ENCODE measurements around the gene IRF1.

The IRF1 gene

DNA sequence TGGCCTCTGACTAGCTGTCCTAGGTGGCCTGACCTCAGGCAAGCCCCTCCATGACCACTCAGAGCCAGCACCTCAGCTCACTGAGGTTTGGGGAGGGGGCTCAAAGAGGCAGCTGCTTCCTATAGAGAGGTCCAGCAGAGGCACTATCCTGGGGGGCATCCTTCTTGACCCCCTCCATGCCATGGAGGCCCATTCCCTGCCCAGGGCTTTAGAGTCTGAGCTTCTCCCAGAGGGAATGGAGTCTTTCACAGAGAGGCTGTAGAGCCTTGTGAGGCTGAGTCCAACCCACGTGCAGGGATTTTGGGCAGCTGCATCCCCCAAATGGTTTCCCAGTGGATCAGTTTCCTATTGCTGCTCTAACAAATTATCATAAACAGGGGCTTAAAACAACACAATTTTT, 16.9 kb downstream of the IRF1 start:
- DNase-seq: no peak

GRCh38 chr5:132473019-132473531, 17.5 kb downstream of the IRF1 start:
- DNase-seq: no peak

DNA sequence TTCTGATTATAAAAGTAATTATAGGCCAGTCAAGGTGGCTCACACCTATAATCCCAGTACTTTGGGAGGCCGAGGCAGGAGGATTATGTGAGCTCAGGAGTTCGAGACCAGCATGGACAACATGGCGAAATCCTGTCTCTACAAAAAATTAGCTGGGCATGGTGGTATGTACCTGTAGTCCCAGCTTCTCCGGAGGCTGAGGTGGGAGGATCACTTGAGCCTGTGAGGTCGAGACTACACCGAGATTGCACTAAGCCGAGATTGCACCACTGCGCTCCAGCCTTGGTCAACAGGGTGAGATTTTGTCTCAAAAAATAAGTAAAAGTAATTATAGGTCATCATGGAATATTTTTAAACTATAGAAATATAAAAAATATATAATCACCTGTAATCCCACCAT, 18.1 kb downstream of the IRF1 start:
- DNase-seq: no peak

- no peak for DNase-seq
Measured at GRCh38 chr5:132471944-132472343, 18.6 kb downstream of the IRF1 start.

- DNase-seq: no peak
Measured at GRCh38 chr5:132471151-132471907, 19.2 kb downstream of the IRF1 start.

GRCh38 chr5:132470596-132470995, 20.0 kb downstream of the IRF1 start:
- no peak for DNase-seq

DNA sequence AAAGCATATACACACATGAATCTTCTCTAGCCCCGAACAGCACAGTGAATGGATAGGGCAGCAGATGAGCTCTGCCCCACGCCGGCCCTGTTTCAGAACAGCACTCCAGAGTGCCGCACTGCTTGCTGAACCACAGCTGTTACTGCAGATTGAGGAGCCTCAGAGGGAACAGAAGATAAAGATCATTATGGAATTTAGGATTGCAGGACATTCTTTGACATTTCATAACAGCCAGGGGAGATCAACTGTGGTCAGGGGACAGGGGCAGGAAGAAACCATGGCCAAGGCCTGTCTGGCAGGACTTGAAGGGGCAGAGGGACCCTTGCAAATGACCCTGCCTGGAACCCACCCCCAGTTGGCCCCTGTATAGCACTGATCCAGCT, 20.6 kb downstream of the IRF1 start:
- no peak for DNase-seq

DNA sequence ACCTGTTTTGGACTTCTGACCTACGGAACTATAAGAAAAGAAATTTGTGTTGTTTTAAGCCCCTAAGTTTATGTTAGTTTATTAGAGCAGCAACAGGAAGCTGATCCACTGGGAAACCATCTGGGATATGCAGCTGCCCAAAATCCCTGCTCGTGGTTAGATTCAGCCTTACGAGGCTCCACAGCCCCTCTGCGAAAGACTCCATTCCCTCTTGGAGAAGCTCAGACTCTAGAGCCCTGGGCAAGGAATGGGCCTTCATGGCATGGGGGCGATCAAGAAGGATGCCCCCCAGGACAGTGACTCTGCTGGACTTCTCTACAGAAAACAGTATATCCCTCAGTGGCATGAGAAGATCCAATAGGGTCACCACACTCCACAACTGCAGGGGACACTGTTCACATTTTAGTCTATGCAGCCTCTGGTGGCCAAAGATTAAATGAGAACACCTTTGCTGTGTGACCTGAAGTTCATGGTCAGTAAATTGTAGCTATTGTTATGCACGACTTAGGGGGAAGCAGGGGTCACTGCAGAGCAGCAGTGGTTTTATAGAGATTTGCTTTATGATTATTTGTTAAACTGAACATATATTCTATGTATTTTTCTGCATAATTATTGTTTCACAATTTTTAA, 21.1 kb downstream of the IRF1 start:
- DNase-seq: no peak

DNA sequence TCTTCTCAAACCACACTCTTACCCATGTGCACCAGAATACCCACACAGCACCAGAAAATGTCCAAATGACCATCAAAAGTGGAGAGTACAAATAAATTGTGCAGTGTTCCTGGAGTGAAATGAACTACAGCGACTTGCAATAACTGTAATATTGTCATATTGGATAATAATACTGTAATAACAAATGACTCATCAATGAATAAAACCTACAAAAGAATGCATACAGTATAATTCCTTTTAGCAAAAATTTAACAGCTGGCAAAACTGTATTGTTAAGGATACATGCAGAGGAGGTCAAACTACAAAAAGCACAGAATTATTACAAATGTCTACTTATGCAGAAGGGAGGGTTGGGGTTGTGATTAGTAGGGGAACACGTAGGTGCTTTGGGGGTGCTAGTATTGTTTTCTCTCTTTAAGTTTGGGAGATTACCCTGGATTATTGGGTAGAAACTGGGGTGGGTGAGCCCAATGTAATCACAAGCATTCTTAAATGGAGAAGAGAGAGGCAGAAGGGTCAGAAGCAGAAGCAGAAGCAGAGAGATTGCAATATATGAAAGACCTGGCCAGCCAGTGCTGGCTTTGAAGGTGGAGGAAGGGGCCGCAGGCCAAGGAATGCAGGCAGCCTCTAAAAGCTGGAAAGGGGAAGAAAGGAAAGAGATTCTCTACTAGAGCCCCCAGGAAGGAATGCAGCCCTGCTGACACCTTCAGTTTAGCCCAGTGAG, 21.8 kb downstream of the IRF1 start:
- DNase-seq: no peak

DNA sequence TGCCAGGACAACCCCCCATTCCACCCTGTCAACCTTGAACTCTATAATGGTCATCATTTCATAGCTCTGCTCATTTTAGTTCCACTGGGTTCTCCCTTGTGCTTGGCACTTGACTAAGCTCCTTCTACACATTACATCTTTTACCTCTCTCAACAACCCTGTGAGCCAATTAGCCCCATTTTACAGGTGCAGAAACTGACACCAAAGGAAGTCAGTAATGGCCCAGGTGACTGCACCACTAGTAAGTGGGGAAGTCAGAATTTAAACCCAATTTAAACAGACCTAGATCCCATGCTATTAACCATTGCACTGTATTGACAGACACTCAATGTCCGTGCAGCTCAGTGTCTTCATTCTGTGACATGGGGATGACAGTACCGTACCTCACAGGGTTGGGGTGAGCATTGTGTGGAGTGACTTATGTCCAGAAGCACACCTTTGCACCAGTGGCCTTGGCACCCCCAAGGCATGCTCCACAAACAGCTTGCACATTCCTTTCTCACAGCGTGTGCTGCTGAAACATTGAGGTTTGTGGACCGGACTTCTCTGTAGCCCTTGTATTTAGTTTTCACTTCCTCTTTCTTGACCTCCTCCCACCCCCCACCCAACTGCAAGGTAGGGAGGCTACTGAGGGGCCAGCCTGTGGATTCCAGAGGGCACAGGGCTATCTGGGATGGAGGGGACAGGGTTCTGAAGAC, 23.1 kb downstream of the IRF1 start:
- no peak for DNase-seq

GRCh38 chr5:132466433-132467286, 23.9 kb downstream of the IRF1 start:
- no peak for DNase-seq

- no peak for DNase-seq
Measured at GRCh38 chr5:132465059-132465707, 25.4 kb downstream of the IRF1 start.

- no peak for DNase-seq
Measured at GRCh38 chr5:132464156-132464939, 26.2 kb downstream of the IRF1 start.

GRCh38 chr5:132463811-132464155, 26.8 kb downstream of the IRF1 start:
- DNase-seq: no peak

DNA sequence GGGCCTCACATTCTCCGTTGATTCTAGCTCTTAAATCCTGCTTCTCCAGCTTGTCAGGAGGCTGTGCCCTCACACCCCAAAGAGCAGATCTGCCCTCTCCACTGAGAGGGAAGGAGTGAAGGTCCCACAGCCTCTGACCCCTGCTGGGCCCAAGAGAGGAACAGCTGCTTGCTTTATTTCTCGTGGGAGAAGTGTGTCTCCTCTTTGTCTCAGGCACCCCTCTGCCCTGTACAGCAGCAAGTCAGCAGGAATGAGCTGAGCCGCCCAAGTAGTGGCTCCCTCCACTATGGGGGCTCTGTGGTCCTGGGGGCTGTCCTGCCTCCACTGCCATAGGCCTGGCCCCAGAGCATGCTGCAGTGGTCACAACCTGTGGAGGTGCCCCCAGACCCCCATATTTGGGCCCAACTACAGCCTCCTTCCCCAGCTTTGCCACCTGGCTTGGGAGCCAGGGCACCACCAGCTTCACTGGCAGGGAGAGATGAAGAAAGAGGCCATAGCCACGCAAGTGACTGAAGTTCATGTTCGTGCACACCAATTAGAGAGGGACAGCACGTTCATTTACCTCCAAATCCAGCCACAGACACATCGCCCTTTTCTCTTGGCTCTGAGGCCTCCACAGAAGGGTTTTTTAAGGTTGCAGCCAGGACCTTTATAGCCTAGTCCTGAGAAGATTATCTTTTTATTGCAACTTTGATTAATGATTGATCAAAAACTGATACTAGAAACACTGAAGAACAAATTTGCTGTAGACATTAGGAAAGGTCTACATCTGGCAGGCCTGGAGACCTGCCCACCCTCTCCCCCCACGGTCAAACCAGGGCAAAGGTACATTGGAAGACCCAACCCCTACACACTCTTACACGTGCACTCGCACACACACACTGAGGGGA, 27.5 kb downstream of the IRF1 start:
- DNase-seq: no peak

GRCh38 chr5:132462333-132462732, 28.2 kb downstream of the IRF1 start:
- DNase-seq: no peak

DNA sequence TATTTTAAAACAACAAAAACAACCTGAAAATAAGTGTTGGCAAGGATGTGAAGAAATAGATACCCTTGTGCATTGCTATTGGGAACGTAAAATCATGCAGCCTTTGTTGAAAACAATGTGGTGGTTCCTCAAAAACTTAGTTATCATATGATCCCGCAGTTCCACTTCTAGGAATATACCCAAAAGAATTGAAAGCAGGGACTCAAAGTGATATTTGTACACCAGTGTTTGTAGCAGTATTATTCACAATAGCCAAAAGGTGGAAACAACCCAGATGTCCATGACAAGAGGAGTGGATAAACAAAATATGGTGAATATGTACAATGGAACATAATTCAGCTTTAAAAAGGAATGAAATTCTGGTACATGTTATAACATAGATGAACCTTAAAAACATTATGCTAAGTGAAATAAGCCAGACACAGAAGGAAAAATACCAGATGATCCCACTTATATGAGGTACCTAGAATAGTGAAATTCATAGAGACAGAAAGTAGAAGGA, 29.0 kb downstream of the IRF1 start:
- no peak for DNase-seq

DNA sequence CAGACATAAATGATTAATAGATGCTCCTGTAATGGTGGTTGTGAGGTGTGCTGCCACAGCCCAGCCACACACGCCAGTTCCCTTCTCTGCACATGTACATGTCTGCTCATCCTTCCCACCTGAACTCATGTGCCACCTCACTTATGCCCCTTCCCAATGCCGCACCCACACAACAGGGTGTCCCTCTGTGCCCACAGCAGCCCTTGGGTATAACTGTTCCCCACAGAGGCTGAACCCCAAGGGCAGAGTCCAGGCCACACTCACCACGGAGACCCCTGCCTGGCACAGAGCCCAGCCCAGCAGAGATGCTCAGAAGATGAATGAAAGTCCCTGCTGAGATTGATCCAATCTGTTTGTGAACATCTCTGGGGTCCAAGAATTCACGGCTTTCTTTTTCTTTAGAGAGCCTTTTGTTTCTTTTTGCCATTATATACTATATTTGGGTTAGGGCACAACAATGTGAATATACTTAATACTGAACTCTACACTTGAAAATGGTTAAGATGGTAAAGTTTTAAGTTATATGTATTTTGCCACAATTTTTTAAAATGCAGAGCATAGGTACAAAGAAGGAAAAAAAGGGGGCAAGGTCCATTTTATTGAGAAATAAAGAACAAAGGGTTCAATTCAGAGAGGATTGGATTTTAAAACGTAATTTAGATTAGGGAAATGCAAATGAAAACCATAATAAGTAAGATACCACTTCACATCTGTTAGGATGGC, 29.6 kb downstream of the IRF1 start:
- no peak for DNase-seq
